Measurements from ENCODE around the gene NGDN. TPM values are rescaled to one million over a fixed set of nuclear protein-coding genes. Genes with fewer than 3 reads are reported as not detected.
A peak's percentile ranks its signal among the peaks of the same experiment; 100 is the strongest.

NGDN gene
- total RNA-seq, 1 donor from 2014 or later, result 43.4 TPM

GRCh38 chr14:23433457-23433856 lies 36.0 kb upstream of the NGDN start:
- no peaks in the 10 kb centered on the region for H3K36me3 ChIP-seq (ENCODE audit: control insufficient read depth, insufficient read depth, low read length)
- no peak for TF ChIP-seq CTCF (IDR thresholded peaks at IDR 0.05; ENCODE audit: insufficient read depth, low read length, poor library complexity, severe bottlenecking)
- H3K4me3 ChIP-seq (ENCODE audit: low read depth, low read length), result no peak overlapping the region
- no peak for DNase-seq (ENCODE audit: low read depth)
- peaks cover 5% of the 10 kb centered on the region for H3K27me3 ChIP-seq (ENCODE audit: control insufficient read depth, insufficient read depth, low read length)

- no peak for TF ChIP-seq CTCF (IDR thresholded peaks at IDR 0.05; ENCODE audit: insufficient read depth, low read length, poor library complexity, severe bottlenecking)
- no peaks in the 10 kb centered on the region for H3K36me3 ChIP-seq (ENCODE audit: control insufficient read depth, insufficient read depth, low read length)
- DNase-seq (ENCODE audit: low read depth), result no peak
- H3K27me3 ChIP-seq (ENCODE audit: control insufficient read depth, insufficient read depth, low read length), result peaks cover 5% of the 10 kb centered on the region
- no peak overlapping the region for H3K4me3 ChIP-seq (ENCODE audit: low read depth, low read length)
Observed at GRCh38 chr14:23434488-23435222, 34.8 kb upstream of the NGDN start.

- DNase-seq (ENCODE audit: low read depth), result no peak
Observed at GRCh38 chr14:23435543-23436326, 33.8 kb upstream of the NGDN start, which contains the start of gene MYH7. Gene MYH7 (minus strand): TSS chr14:23435660. CDS start chr14:23433732, 1,928 bp downstream.

GRCh38 chr14:23436327-23437132 lies 33.0 kb upstream of the NGDN start:
- H3K27me3 ChIP-seq (ENCODE audit: control insufficient read depth, insufficient read depth, low read length), result peaks cover 3% of the 10 kb centered on the region
- peak; percentile 34 for DNase-seq (ENCODE audit: low read depth)
- no peak for TF ChIP-seq CTCF (IDR thresholded peaks at IDR 0.05; ENCODE audit: insufficient read depth, low read length, poor library complexity, severe bottlenecking)
- H3K36me3 ChIP-seq (ENCODE audit: control insufficient read depth, insufficient read depth, low read length), result no peaks in the 10 kb centered on the region
- H3K4me3 ChIP-seq (ENCODE audit: low read depth, low read length), result no peak overlapping the region

More at GRCh38 chr14:23435543-23436326, 33.8 kb upstream of the NGDN start, which contains the start of gene MYH7:
- Histone ChIP-seq H3K4me3 (ENCODE audit: low read depth, low read length) (no peak within 1 kb of the TSS), H3K27me3 (ENCODE audit: control insufficient read depth, insufficient read depth, low read length) (peaks cover 5% of the 10 kb centered on the region), H3K36me3 (ENCODE audit: control insufficient read depth, insufficient read depth, low read length) (no peaks in the 10 kb centered on the region)
- TF ChIP-seq CTCF (IDR thresholded peaks at IDR 0.05; ENCODE audit: insufficient read depth, low read length, poor library complexity, severe bottlenecking), result no peak

GRCh38 chr14:23437133-23438100 lies 32.1 kb upstream of the NGDN start:
- Histone ChIP-seq H3K4me3 (ENCODE audit: low read depth, low read length) (no peak overlapping the region), H3K36me3 (ENCODE audit: control insufficient read depth, insufficient read depth, low read length) (no peaks in the 10 kb centered on the region), H3K27me3 (ENCODE audit: control insufficient read depth, insufficient read depth, low read length) (peaks cover 3% of the 10 kb centered on the region)
- no peak for TF ChIP-seq CTCF (IDR thresholded peaks at IDR 0.05; ENCODE audit: insufficient read depth, low read length, poor library complexity, severe bottlenecking)
- DNase-seq (ENCODE audit: low read depth), result no peak

Measured in kidney epithelial cell (primary cell).